ENCODE results near the gene DEAF1.

The DEAF1 gene

DNA sequence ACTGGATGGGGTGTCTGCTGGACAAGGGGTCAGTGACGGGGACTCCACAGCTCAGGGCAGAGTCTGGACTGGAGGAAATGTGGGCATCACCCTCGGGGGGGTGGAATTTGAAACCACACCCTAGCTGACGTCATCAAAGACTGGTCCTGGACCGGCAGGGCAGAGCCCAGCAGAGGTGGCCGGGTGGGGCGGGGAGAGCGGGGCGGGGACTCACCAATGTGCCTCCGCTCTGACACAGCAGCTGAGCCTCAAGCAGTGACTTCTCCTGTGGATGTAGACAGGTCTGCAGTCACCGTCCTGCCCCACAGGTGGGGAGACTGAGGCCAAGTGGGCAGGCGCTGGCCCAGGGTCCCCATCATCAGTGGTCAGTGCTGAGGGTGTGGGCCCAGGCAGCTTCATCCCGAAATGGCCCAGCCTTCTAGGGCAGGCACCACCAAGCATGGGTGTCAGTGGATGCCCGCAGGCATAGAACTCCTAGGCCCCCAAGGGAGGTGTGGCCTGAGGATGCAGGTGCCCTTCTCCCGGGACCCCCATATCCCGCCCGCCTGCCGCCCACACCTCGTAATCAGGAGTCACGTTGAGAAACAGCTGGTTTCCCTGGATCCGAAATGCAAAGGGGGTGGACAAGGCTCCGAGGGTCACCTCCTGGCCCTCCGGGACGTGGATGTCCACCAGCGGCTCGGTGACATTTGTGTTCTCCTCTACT, 70.9 kb downstream of the DEAF1 start:
- no peak for DNase-seq (ENCODE audit: low read depth)

DNA sequence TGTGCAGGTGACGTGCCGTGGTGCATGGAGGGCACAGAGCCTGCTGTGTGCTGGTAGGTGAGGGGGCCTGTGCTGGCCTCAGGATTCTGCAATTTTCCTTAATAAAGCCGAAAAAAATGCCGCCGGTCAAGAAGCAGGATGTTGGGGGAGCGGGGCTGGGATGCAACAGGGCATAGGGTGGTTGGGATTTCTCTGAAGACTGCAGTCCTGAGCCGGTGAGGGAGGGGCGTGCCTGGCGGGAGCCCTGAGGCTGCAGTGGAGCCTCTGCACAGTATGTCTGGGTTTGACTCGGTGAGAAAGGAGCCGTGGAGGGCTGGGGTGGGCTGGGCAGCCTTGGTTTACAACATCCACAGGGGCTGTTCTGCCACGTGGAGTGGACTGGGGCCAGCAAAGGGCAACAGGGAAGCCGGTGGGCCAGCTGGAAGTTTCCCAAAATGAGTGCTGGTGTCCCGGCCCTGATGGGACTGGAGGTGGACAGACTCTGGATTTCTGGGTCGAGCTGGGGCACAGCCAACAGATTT, 71.6 kb downstream of the DEAF1 start:
- DNase-seq (ENCODE audit: low read depth): no peak

DNA sequence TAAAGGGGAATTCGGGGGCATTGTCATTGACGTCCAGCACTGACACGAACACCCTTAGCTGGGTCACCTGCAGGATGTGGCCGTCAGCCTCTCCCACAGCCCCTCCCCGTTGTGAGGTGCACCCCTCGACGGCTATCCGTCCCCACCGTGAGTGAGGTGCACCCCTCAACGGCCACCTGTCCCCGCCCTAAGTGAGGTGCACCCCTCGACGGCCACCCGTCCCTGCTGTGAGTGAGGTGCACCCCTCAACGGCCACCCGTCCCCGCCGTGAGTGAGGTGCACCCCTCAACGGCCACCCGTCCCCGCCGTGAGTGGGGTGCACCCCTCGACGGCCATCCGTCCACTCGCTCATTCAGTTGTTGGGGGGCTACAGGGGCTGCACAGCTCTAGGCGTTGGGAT, 73.2 kb downstream of the DEAF1 start:
- DNase-seq (ENCODE audit: low read depth): no peak

DNA sequence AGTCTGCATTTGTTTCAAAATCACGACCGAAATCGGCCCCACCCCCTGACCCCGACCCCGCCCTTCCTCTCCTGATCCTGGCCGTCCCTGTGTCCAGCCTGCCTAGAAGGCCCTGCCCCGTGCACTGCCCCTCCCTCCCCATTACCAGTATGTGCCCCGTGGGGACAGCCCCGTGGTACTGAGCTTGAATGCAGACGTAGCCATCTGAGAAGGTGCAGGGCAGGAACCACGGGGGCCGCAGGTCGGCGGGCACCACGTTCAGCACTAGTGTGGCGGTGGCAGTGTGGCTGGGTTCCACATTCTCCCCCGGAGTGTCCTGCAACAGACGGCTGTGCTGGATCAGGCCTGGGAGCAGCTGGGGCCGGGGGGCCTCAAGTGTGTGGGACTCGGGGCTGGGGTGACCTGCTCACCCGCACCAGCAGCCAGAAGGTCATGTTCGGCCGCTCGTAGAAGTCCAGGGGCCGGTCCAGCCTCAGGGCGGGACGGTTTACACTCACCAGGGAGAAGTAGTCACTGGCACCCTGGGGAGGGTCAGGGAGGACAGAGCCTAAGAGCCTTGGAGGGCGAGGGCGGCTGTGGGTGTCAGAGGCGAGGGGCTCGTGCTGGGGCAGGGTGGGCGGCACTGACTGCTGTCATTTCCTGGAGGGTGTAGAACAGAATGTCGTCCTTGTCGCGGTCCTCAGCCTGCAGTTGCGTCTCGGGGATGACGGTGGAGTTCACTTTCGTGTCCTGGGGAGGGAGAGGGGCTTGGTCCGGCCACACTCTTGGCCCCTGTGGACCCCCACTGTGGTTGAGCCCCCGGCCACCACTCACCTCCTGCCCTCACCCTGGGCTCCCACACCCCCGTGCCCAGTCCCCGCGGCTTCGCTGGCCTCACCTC, 73.8 kb downstream of the DEAF1 start:
- no peak for DNase-seq (ENCODE audit: low read depth)

DNA sequence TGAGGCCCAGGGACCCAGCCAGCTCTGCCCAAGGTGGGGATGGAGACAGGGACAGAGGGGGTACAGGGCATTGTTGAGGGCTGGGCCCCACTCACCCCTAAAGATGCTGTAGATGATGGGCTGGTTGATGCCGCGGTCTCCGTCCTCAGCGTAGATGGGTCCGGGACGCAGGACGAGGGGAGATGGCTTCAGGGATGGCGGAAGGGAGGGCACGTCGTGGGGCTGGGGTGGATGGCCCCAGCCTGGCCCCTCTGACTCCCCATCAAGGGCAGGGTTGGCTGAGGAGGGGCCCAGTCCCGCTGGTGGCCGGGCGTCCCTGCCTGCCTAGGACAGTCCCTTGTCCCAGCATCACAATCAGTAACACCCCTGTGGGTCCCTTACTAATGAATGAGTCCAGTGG, 74.8 kb downstream of the DEAF1 start:
- DNase-seq (ENCODE audit: low read depth): no peak

DNA sequence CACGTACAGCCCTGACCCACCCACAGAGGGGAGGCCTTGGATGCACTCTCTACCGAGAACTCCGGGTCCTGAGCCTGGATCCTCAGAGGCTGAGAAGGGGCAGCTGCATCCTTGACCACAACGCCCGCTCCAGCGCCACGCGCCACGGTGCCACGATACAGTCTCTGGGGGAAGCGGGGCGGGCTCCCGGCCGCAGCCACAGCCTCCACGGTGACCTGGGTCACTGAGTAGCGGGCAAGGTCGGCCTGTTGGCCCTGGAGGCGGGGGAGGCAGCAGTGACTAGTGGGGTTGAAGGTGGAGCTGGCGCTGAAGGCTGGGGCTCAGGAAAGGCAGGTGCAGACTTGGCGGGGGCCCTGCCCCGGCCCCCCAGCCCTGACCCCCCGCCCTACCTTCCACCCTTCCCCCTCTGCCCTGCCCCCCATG, 75.4 kb downstream of the DEAF1 start:
- no peak for DNase-seq (ENCODE audit: low read depth)

DNA sequence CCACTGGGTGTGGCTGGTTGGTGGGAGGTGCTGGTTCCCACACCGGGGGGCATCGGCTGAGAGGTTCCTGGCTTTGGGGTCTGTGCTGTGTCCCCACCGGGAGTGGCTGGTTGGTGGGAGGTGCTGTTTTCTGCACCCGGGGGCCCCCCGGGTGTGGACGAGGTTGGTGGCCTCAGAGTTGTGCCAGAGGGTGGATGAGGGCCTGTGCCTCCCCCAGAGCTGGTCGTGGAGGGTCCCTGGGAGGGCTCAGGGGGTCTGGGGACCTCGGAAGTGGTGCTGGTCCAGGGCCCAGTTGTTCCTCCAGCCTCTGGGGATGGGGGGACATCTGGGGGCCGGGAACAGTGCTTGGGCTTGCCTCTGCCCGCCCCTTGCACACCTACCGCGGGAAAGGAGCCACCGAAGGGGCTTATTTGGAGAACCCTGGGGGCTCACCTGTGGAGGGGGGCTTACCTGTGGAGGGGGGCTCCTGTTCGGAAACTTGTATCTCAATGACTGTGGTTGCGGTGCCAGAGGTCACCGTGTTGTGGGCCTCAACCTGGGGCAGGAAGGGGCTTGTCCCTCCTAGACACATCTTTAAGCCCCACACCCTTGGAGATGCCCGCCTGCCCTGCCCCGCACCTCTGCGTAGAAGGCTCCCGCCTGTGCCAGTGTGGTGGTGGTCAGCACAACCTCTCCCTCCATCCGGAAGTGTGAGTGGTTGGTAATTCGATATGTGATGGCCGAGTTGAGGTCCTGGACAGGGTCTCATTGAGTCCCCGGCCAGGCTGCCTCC, 76.0 kb downstream of the DEAF1 start:
- DNase-seq (ENCODE audit: low read depth): no peak

DNA sequence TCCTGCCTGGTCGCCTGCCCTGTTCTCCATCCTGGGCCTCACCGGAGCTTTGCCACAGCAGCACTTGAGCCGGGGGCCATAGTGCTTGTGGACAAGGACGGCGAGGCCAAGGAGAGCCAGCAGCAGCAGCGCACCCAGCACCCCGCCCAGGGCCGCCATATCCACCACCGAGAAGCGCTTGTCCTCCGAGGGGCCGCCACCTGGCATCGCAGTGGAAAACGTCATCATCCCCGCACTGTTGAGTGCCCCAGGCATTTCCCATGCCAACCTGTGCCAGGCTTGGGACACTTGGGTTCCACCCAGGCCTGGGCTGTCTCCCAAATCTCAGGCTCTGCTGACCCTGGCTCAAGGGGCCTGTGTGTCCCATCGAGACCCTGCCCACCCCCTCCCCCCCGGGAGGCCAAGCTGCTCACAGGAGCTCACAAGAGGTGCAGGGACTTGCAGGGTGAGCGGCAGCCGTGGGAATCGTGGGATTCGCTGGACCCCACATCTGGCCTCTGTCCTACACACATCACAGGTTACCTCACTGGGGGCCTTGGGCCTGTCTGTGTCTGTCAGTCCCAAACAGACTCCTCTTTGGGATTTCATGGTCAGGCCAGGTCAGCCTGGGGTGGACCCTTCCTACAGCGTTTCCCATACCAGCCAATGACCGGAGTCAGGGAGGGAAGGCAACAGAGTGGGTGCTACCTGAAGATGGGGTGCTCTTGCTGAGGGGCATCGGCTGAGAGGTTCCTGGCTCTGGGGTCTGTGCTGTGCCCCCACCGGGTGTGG, 76.9 kb downstream of the DEAF1 start:
- DNase-seq (ENCODE audit: low read depth): no peak

DNA sequence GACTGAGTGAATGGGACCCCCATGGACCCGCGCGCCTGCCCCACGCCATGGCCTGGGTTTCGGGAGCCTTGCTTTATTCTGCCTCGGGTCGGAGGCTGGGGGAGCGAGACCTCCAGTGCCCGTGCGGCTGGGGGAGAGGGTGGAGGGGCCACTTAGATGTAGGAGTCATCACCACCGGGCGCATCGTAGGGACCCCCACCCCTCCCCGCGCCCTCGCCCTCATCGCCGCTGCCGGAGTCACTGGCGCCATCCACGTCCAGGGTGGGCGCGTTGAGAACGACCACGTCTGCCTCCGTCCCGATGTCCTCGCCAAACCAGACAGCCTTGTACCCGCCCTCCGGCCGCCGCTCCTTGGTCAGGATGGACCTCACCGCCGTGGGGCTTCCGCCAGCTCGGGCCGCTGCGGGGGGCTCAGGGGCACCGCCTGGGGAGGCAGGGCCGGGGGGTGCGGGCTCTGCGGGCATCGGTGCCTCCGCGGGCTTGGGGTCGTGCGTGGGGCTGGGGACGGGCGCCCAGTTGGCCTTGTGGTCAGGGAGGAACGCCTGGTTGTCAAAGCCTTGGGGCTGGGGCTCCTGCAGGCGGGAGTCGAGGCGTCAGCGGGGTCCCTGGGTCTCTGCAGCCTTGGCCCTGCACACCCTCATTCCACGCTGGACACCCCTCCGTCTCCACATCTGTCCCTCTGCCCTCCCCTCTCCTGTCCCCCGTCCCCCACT, 77.7 kb downstream of the DEAF1 start:
- no peak for DNase-seq (ENCODE audit: low read depth)

DNA sequence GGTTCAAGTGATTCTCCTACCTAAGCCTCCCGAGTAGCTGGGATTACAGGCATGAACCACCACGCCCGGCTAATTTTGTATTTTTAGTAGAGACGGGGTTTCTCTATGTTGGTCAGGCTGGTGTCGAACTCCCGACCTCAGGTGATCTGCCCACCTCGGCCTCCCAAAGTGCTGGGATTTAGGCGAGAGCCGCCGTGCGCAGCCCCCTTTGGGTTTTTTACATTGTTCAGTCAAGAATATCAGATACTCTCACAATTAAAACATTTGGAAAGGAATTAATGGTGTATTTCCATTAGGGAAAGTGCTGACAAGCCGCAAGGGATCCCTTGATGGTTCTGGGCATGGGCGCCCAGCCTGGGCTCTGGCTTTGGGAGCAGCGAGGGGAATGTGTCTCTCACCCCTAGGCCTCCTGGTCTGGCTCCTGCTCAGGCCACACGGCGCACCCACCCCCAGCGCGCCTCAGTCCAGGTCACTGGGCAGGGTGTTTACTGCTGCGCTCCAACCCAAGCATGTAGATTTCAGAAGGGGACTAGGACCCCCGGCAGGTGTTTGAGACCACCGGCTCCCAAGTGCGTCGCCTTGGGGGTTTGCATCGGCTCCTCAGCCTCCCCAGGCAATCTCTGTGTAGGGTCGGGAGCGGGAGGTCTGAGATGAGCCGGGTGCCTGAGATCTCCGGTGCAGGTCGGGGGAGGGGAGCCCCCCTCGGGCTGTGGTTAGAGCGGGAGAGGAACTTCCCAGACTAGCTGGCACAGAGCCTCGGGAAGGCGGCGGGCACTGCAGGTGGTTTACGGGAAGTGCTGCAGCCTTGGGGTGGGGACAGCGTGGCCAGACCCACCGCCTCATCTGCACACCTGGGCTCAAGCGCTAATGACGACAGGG, 78.5 kb downstream of the DEAF1 start:
- no peak for DNase-seq (ENCODE audit: low read depth)

DNA sequence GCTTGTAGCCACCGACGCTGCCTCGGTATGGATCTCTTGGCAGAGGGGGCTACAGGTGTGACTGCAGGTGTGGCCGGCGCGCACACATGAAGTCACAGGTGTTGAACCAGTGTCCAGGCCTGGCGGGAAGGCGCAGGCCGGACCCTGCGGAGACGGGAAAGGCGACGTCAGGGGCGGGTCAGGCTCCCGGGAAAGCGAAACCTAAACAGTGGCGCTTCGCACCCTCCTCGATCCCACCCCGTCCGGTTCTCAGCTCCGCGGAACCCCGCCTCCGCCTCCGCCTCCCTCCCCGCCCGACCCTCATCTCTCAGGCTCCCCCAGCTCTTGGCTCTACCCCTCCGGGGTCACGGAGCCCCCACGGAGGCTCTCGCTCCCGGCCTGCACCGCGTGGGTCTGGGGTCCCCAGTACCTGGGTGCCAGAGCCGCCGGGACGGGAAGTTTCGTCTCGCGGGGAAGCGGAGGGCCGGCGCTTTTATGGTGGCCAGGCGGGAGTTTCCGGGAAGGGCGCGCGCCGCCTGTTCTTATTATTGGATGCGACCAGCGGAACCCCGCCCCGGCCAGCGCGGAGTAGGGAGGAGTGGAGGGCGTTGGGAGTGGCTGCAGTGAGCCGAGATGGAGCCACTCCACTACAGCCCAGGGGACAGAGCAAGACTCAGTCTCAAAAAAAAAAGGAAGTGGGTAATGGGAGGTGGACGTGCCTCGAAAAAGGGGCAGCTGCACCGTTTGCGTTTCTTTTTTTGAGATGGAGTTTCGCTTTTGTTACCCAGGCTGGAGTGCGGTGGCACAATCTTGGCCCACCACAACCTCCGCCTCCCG, 79.3 kb downstream of the DEAF1 start, which contains the start of gene IRF7:
IRF7 (minus strand) TSS at position 447 of the 816 bp plus-strand sequence. CDS start 586 bp downstream, outside the sequence.
- DNase-seq (ENCODE audit: low read depth): peak; percentile 65

DNA sequence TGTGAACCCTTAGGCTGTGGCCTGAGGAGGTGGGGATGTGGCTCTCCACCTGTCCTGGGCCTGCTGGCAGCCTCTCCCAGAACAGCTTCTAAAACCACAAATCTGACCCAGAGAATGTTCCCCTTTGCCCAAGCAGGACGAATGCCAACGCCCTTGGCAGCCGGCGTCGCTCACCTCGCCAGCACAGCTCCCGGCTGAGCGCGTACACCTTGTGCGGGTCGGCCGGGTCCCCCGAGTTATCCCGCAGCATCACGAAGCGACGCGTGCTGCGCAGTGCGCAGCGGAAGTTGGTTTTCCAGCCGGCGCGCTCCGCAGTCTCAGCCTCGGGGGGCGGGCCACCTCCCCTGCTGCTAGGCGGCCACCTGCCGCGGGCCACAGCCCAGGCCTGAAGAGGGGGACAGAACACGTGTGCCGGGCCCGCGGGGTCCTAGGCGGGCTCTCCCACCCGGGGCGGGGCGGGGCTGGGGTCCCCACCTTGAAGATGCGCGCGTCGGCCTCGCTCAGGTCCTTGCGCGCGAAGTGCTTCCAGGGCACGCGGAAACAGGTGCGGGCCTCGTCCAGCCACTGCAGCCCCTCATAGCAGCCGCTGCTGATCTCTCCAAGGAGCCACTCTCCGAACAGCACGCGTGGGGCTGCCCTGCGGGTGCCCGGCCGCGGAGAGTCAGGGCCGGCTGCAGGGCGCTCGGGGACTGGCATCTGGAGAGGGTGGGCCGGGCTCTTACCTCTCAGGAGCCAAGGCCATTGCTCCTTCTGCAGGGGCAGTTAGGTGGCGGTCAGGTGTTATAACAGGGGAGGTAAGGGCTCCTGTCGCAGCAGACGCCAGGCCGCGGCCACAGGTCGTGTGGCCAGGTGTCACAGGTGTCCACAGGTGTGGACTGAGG, 80.2 kb downstream of the DEAF1 start:
- DNase-seq (ENCODE audit: low read depth): no peak

DNA sequence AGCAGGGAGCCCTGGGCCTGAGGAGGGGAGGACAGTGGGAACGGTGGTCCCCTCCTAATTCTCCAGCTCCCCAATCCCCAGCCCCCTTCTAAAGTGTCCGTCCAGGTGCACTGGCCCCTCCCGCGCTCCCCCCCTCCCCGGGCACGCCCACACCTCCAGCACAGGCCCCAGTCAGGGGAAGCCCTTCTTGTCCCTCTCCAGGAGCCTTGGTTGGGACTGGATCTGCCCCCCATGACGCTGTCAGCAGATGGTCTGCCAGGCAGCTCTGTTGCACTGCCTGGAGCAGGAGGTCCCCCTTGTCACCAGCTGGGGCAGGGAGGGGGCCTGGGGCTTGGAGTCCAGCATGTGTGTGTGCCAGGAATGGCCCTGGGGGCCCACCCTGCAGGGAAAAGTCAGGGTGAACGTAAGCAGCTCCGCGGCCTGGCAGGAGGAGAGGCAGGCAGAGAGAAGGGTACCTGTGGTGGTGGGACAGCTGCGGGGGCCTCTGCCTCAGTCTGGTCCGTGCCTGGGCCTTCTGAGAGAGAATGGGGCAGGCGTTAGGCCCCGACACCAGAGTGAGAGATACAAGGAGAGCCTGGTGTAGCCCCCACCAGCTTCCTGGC, 80.9 kb downstream of the DEAF1 start:
- DNase-seq (ENCODE audit: low read depth): no peak

DNA sequence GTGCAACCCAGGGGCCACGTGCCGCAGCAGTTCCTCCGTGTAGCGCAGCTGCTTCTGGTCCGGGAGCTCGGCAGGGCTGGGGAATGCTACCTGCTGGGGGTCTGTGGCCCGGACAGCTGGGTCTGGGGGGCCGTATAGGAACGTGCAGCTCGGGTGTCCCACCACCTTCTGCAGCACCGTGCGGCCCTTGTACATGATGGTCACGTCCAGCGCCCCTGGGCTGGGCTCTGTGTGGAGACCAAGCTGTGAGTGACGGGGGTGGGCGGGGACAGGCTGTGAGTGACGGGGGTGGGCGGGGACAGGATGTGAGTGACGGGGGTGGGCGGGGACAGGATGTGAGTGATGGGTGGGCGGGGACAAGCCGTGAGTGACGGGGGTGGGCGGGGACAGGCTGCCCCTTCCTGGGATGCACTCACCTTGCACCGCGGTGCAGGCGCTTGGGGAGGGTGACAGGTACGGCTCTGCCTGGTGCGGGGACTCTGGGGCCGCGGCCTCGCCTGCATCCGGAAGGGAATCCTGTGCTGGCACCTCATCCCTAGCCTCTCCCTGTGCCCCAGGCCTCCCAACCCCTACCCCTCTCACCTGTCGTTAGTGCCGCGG, 81.6 kb downstream of the DEAF1 start:
- peak; percentile 47 for DNase-seq (ENCODE audit: low read depth)

DNA sequence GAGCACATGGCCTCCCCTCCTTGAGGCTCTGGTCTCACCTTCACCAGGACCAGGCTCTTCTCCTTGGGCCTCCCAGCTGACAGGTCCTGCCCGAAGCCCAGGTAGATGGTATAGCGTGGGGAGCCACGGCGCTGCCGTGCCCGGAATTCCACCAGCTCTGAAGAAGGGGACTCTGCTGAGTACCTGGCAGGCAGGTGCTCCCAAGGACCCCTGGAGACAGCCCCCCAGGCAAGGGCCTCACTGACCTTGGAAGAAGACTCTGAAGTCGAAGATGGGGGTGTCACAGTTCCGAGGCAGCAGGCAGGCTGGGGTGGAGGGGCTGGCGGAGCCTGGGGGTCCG, 82.1 kb downstream of the DEAF1 start:
- DNase-seq (ENCODE audit: low read depth): no peak

DNA sequence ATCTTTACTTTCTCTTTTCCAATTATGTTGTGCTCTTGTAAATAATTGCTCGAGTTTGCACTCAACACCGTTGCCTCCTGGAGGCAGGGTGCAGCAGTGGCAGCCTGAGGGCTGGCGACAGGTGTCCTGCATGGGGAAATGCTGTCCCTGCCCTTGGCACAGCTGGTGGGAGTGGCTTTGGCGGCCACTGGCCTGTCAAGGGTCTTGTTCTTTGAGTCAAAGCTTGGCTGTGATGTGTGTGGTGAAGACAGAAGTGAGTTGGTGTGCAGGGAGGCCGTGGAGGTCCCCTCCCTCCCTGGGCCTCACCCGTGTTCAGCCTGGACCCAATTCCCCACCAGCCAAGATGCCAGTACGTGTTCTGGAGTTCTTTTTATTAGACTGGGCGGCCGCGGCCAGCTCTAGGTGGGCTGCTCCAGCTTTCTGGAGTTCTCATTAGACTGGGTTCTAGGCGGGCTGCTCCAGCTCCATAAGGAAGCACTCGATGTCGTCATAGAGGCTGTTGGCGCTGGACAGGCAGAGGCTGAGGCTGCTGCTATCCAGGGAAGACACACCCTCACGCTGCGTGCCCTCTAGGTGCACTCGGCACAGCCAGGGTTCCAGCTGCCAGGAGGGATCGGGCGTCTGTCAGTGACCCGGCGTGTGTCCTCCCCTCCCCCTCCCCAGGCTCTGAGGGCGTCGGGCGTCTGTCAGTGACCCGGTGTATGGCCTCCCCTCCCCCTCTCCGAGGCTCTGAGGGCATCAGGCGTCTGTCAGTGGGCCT, 82.6 kb downstream of the DEAF1 start:
- DNase-seq (ENCODE audit: low read depth): no peak
